Adrenal gland (tissue), 5 donors: ENCODE results near the gene GBF1.

Experiments
- POLR2A ChIP-seq, 2 donors: fragments of 450-650 bp; IDR thresholded peaks; one replicate each; pipeline ENCODE4 v1.6.1; 2017; ENCODE audit warnings: antibody characterized with exemption in 2 of 2, mild to moderate bottlenecking in 2 of 2, moderate library complexity in 1 of 2
- TF ChIP-seq, protein P1 (sequence below), 6 experiments: fragments of 450-650 bp in 4 of 6; fragments of 200-600 bp in 2 of 6; sonication (generic) in 1 of 6; IDR thresholded peaks; 1 replicate in 5 of 6; 2 replicates in 1 of 6; pipeline versions ENCODE4 v1.5.1 to v1.8.0; 2016 to 2021; ENCODE audit warnings: antibody characterized with exemption in 6 of 6, mild to moderate bottlenecking in 2 of 6, moderate library complexity in 1 of 6
- donor health status: DM: no; HTN: no; CAD: no.

- TF ChIP-seq POLR2A (IDR thresholded peaks at IDR 0.05), result no peak
- TF ChIP-seq, protein P1, sequence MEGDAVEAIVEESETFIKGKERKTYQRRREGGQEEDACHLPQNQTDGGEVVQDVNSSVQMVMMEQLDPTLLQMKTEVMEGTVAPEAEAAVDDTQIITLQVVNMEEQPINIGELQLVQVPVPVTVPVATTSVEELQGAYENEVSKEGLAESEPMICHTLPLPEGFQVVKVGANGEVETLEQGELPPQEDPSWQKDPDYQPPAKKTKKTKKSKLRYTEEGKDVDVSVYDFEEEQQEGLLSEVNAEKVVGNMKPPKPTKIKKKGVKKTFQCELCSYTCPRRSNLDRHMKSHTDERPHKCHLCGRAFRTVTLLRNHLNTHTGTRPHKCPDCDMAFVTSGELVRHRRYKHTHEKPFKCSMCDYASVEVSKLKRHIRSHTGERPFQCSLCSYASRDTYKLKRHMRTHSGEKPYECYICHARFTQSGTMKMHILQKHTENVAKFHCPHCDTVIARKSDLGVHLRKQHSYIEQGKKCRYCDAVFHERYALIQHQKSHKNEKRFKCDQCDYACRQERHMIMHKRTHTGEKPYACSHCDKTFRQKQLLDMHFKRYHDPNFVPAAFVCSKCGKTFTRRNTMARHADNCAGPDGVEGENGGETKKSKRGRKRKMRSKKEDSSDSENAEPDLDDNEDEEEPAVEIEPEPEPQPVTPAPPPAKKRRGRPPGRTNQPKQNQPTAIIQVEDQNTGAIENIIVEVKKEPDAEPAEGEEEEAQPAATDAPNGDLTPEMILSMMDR (IDR thresholded peaks at IDR 0.05), result no peak
Measured at GRCh38 chr10:102198027-102198426, 47.3 kb upstream of the GBF1 start.
